GM19099 (cell line): ENCODE data around the gene RNF225.

ENCODE experiments used
- POLR2A ChIP-seq: IDR thresholded peaks from 3 replicates; pipeline ENCODE4 v1.6.1; 2011; ENCODE audit warnings: low read depth; ENCODE audit not compliant: insufficient read length; ENCODE audit errors: extremely low read depth

The RNF225 gene

DNA sequence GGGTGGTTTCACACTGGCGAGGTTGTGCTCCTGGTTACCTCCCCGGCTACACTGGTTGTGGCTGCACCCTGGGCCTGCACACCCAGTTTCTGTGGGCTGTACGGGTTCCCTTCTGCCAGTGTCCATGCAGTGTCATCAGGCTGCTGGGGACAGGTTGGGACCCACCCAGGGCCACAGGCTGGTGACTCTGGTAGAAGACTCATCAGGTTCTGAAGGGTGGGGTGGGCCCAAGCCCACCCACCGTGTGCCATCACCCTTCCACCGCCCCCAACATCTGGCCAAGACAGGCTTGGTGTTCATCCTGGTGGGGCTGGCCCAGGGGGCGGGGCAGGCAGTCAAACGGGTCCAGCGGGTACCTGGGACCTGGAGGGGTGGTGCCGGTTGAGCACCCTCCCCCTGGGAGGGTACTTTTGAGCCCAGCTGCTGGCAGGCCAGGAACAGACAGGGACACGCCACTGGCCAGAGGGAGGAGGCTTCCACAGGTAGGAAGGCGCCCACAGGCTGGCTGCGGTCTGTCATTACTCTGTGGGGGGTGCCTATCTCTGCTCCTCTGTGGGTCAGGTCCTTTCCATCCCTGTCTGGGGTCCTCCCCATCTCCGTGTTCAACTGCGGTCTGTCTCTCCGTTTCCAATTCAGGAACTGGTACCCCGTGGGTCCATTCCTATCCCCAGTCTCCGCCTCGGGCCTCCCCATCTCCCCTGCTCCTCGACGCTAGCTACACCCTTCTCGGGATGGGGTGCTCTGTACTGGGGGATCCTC, at the start of gene RNF225:
TSS of gene RNF225 (plus strand) at position 437 of the 759 bp plus-strand sequence. CDS start 434 bp downstream, outside the sequence.
- peak; percentile 25 for TF ChIP-seq POLR2A

DNA sequence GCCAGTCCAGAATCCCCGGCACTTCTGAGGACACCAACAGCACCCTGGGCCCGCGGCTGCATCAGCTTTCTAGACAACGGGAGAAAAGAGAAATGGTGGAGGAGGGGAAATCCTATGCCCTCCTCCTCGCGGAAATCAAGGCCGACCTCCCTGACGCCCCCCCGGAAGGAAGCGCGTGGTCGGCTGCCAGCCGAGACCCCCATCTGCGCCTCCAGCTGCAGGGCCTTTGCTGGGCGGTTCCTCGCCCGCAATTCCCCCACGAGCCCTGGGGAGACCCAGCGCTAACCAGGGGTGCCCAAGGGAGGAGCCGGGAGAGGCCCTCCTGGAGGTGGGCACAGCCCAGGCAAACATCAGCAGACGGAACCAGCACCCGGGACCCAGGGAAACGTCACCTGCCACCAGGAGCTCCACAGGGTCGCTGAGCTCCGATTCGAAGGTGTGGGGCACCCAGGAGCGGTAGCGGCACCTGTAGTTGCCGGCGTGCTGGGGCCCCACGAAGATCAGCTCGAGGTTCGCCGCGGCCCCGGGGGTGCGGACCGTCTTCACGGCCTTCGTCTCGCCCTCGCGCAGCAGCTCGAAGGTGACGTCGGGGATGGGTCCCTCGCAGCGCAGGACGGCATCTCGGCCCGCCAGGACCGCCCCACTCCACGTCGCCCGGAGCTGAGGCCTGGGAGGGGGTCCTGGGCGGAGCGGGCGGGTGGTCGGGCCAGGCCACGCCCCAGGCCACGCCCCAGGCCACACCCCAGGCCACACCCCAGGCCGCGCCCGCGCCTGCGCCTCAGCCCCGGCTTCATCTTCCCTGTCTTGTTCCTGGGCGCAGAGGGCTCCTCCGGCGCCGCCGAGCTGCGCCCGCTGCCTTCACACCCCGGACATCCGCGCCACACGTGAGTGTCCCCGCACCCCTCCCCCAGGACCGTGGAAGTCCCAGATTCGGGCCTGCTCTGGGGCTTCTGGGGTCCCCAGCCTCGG, 48.2 kb upstream of the RNF225 start:
- peak; percentile 77 for TF ChIP-seq POLR2A

- no peak for TF ChIP-seq POLR2A
These were observed 45.9 kb upstream of the RNF225 start for GRCh38 chr19:58349590-58349989.

- TF ChIP-seq POLR2A = no peak
These were observed 45.2 kb upstream of the RNF225 start for GRCh38 chr19:58350001-58350861.

DNA sequence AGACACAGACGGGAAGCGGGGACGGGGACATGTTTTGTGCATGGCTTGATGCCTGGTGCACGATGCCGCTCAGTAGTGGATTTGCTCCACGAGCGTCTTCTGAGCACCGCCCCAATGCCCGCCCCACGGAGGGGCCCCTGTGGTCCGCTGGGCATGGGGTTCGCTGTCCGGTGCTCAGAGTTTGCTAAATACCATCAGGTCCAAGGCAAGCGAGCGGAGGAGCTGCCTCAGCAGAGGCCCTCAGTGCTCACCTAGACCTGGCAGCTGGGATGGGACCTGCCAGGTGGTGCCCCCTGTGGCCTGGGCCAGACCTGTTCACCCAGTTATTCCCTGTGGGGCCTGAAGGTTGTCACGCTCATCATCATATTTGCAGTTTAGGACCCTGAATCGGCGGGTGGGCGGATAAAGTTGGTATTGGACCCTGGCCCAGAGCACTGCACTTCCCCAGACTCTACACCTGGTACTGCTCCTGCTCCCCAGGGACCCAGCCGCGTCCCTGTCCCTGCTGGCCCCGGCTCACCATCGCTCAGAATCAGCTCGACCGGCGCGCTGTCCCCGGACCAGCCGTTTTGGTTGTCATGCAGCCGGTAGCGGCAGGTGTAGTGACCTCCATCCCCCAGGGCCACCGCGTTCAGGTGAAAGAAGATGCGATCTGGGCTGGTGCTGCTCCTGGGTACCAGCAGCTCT, 44.4 kb upstream of the RNF225 start:
- TF ChIP-seq POLR2A = no peak

DNA sequence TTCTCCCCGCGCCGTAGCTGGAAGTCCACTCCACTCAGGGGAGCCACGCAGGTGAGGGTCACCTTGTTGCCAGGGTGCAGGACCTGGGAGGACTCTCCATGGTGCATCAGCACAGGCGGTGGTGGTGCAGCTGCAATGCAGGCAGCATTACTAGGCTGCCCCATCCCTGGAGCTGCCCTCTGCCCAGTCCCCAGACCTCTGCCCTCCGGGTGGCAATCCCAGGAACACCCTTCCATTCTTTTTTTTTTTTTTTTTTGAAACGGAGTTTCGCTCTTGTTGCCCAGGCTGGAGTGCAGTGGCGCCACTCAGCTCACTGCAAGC, 43.9 kb upstream of the RNF225 start:
- no peak for TF ChIP-seq POLR2A

GRCh38 chr19:58351990-58352755, 43.3 kb upstream of the RNF225 start:
- no peak for TF ChIP-seq POLR2A

GRCh38 chr19:58352760-58353671, 42.4 kb upstream of the RNF225 start, which contains the start of gene A1BG:
Gene A1BG (minus strand): TSS chr19:58353492. CDS start chr19:58353437, 55 bp downstream.
- no peak for TF ChIP-seq POLR2A

DNA sequence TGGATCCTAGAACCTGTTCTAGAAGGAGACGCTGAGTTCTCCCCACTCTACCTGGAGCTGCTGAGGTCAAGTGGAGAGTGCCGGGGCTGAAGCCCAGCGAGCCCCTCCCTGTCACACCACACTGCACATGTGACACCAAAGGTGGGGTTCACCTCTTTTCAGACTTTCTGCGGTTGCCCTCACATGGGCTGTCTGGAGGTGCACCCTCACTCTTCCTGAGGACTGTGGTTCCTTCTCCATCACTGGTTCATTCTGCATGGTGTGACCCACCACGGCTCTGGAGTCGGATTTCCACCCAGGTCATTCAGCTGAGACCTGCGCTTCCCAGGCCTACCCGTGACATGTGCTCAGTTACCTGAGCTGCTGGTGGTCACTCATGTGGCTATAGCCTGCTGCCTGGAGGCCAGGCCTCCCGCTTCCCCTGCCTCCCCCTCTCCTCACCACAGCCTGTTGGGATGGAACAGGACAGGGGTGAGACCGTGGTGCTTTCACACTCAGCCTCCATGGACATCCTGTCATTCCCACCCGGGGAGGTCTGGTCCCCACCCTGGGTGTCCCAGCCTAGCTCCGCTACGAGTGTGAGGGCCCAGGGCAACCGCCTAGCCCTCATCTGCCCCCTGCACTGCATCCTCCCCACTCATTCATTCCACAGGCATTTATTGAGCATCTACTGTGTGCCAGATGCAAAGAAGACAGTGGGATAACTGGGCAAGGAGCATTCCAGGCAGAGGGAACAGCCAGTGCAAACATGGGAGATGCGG, 41.6 kb upstream of the RNF225 start:
- no peak for TF ChIP-seq POLR2A

GRCh38 chr19:58354478-58355030, 40.9 kb upstream of the RNF225 start:
- TF ChIP-seq POLR2A = no peak

GRCh38 chr19:58355215-58355796, 40.1 kb upstream of the RNF225 start:
- peak; percentile 22 for TF ChIP-seq POLR2A
